Activated T-cell treated with anti-CD3 and anti-CD28 coated beads, Interleukin-2, amount 50 U/mL, for 4 hours (primary cell): ENCODE data around the gene DHDH. TPM values are rescaled to one million over a fixed set of nuclear protein-coding genes. Genes with fewer than 3 reads are reported as not detected.

Experiments
- ATAC-seq, 2 donors: fragments of 200-7000 bp; cut with Tn5 transposase; one replicate each; pipeline ENCODE4 v1.10.0; 2021
- DNase-seq: peaks from one replicate; pipeline ENCODE4 v3.0.0-alpha.2; 2020
- H3K27me3 Mint-ChIP-seq: one replicate; pipeline ENCODE4 v1.8.0; 2021; ENCODE audit warnings: low read depth, mixed read lengths
- H3K36me3 Mint-ChIP-seq: one replicate; pipeline ENCODE4 v1.8.0; 2022; ENCODE audit warnings: mixed read lengths; ENCODE audit not compliant: insufficient read depth
- H3K4me1 Mint-ChIP-seq: one replicate; pipeline ENCODE4 v1.8.0; 2021; ENCODE audit warnings: low read depth, mixed read lengths
- H3K4me3 Mint-ChIP-seq: one replicate; pipeline ENCODE4 v1.8.0; 2021; ENCODE audit warnings: mild to moderate bottlenecking, moderate library complexity, mixed read lengths
- H3K9me3 Mint-ChIP-seq: one replicate; pipeline ENCODE4 v1.8.0; 2021; ENCODE audit warnings: mixed read lengths
- total RNA-seq, 3 donors: library from RNA; stranded (reverse); gene quantifications; one replicate each; pipeline ENCODE4 v1.2.1, GENCODE V29; 2021

DHDH gene
- total RNA-seq, 3 donors from 2014 or later, result not detected

- Mint-ChIP-seq H3K27me3 (no peaks in the 10 kb centered on the region), H3K4me3 (no peak overlapping the region), H3K36me3 (no peaks in the 10 kb centered on the region), H3K9me3 (no peaks in the 10 kb centered on the region), H3K4me1 (no peaks in the 10 kb centered on the region)
- DNase-seq, result no peak
- no peak for ATAC-seq
Measured at GRCh38 chr19:48946463-48947257, 13.2 kb downstream of the DHDH start.

- no peaks in the 10 kb centered on the region for H3K27me3 Mint-ChIP-seq
- DNase-seq (no peak), ATAC-seq (no peak)
- no peaks in the 10 kb centered on the region for H3K9me3 Mint-ChIP-seq
- H3K4me3 Mint-ChIP-seq, result no peak overlapping the region
- no peaks in the 10 kb centered on the region for H3K36me3 Mint-ChIP-seq
- no peaks in the 10 kb centered on the region for H3K4me1 Mint-ChIP-seq
Measured at GRCh38 chr19:48947258-48947542, 13.7 kb downstream of the DHDH start.

GRCh38 chr19:48950159-48950558 is 16.7 kb downstream of the DHDH start:
- DNase-seq, result no peak
- no peak for ATAC-seq
- peaks cover 4% of the 10 kb centered on the region for H3K4me1 Mint-ChIP-seq
- no peak overlapping the region for H3K4me3 Mint-ChIP-seq
- H3K36me3 Mint-ChIP-seq, result no peaks in the 10 kb centered on the region
- H3K27me3 Mint-ChIP-seq, result no peaks in the 10 kb centered on the region
- no peaks in the 10 kb centered on the region for H3K9me3 Mint-ChIP-seq

- Mint-ChIP-seq H3K27me3 (no peaks in the 10 kb centered on the region), H3K9me3 (no peaks in the 10 kb centered on the region)
- no peak for ATAC-seq
Measured at GRCh38 chr19:48950830-48951519, 17.5 kb downstream of the DHDH start.

GRCh38 chr19:48953141-48953540 is 19.6 kb downstream of the DHDH start:
- Mint-ChIP-seq H3K27me3 (no peaks in the 10 kb centered on the region), H3K36me3 (peaks cover 4% of the 10 kb centered on the region), H3K4me1 (peaks cover 20% of the 10 kb centered on the region), H3K4me3 (no peak overlapping the region), H3K9me3 (no peaks in the 10 kb centered on the region)
- no peak for ATAC-seq
- no peak for DNase-seq

More at GRCh38 chr19:48950830-48951519, 17.5 kb downstream of the DHDH start:
- no peak for DNase-seq
- H3K36me3 Mint-ChIP-seq, result no peaks in the 10 kb centered on the region
- H3K4me1 Mint-ChIP-seq, result peaks cover 11% of the 10 kb centered on the region
- H3K4me3 Mint-ChIP-seq, result no peak overlapping the region

GRCh38 chr19:48953990-48954594 is 20.6 kb downstream of the DHDH start:
- Mint-ChIP-seq H3K9me3 (no peaks in the 10 kb centered on the region), H3K4me1 (peaks cover 23% of the 10 kb centered on the region), H3K36me3 (peaks cover 6% of the 10 kb centered on the region), H3K27me3 (no peaks in the 10 kb centered on the region), H3K4me3 (peak overlapping the region; percentile 81)
- DNase-seq (no peak), ATAC-seq (no peak)

- peak; percentile 82 for DNase-seq
- no peaks in the 10 kb centered on the region for H3K9me3 Mint-ChIP-seq
- peaks cover 24% of the 10 kb centered on the region for H3K4me1 Mint-ChIP-seq
- peaks cover 6% of the 10 kb centered on the region for H3K36me3 Mint-ChIP-seq
- peak; percentile 95 to 96 for ATAC-seq
- H3K27me3 Mint-ChIP-seq, result no peaks in the 10 kb centered on the region
- H3K4me3 Mint-ChIP-seq, result peak within 1 kb of the TSS; percentile 81
Measured at GRCh38 chr19:48954595-48955307, 21.3 kb downstream of the DHDH start, which contains the start of gene BAX. BAX (plus strand) TSS chr19:48954875; CDS start chr19:48954929, 54 bp downstream.

- H3K27me3 Mint-ChIP-seq, result no peaks in the 10 kb centered on the region
- peaks cover 6% of the 10 kb centered on the region for H3K36me3 Mint-ChIP-seq
- no peak for ATAC-seq
- H3K4me3 Mint-ChIP-seq, result peak overlapping the region; percentile 81
- no peak for DNase-seq
- no peaks in the 10 kb centered on the region for H3K9me3 Mint-ChIP-seq
- H3K4me1 Mint-ChIP-seq, result peaks cover 24% of the 10 kb centered on the region
Measured at GRCh38 chr19:48955308-48955958, 21.9 kb downstream of the DHDH start.

GRCh38 chr19:48958006-48958405 is 24.5 kb downstream of the DHDH start:
- H3K27me3 Mint-ChIP-seq, result no peaks in the 10 kb centered on the region
- H3K36me3 Mint-ChIP-seq, result peaks cover 12% of the 10 kb centered on the region
- H3K4me3 Mint-ChIP-seq, result peak overlapping the region; percentile 19
- no peaks in the 10 kb centered on the region for H3K9me3 Mint-ChIP-seq
- DNase-seq (no peak), ATAC-seq (no peak)
- peaks cover 37% of the 10 kb centered on the region for H3K4me1 Mint-ChIP-seq

- DNase-seq (no peak), ATAC-seq (no peak)
- Mint-ChIP-seq H3K4me3 (no peak overlapping the region), H3K4me1 (peaks cover 48% of the 10 kb centered on the region), H3K27me3 (no peaks in the 10 kb centered on the region), H3K9me3 (no peaks in the 10 kb centered on the region), H3K36me3 (peaks cover 12% of the 10 kb centered on the region)
Measured at GRCh38 chr19:48959341-48960239, 26.1 kb downstream of the DHDH start.

- no peak for DNase-seq
- no peaks in the 10 kb centered on the region for H3K27me3 Mint-ChIP-seq
- H3K9me3 Mint-ChIP-seq, result no peaks in the 10 kb centered on the region
- H3K4me3 Mint-ChIP-seq, result no peak overlapping the region
- peaks cover 16% of the 10 kb centered on the region for H3K36me3 Mint-ChIP-seq
- no peak for ATAC-seq
- H3K4me1 Mint-ChIP-seq, result peaks cover 51% of the 10 kb centered on the region
Measured at GRCh38 chr19:48961051-48961649, 27.7 kb downstream of the DHDH start.

GRCh38 chr19:48961673-48962028 is 28.2 kb downstream of the DHDH start:
- Mint-ChIP-seq H3K27me3 (no peaks in the 10 kb centered on the region), H3K9me3 (no peaks in the 10 kb centered on the region), H3K4me3 (peak overlapping the region; percentile 33), H3K36me3 (peaks cover 18% of the 10 kb centered on the region), H3K4me1 (peaks cover 53% of the 10 kb centered on the region)
- DNase-seq (no peak), ATAC-seq (no peak)
